Measurements from ENCODE around the gene RTN4R.

The RTN4R gene

DNA sequence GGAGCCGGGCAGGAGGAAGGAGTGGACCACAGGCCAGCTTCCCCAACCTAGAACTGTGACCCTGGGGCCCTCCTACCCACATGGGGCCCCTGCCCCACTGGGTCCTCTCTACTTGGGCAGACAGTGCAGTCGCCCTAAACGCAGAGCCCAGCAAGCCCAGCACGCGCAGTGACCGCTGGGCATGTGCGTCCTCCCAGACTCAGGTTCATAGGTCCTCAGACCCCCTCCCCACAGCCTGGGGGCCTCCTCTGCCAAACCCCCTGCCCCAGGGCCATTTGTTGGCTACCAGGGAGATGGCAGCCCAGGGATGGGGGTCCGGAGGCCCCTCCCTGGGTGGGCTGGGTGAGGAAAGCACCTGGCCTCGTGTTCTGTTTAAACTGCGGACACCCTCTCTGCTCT lies 23.9 kb downstream of the RTN4R start:
- H3K18ac ChIP-seq (ENCODE audit: low read depth in 1 of 2, low read length in 2 of 2), result peak overlapping the region in 1 of 2 experiments; percentile 21
- peak overlapping the region in 1 of 2 experiments; percentile 51 for H3K4ac ChIP-seq (ENCODE audit: low read depth in 1 of 2, low read length in 2 of 2)
- no peak overlapping the region for H2BK120ac ChIP-seq (ENCODE audit: low read depth, low read length)
- no peak overlapping the region for H3K9ac ChIP-seq (ENCODE audit: low read length)
- H4K8ac ChIP-seq (ENCODE audit: low read length), result peak overlapping the region; percentile 66
- peak overlapping the region; percentile 29 for H4K91ac ChIP-seq (ENCODE audit: low read length)
- H3K9me3 ChIP-seq (ENCODE audit: control insufficient read depth, low read length), result no peaks in the 10 kb centered on the region
- H2AK5ac ChIP-seq (ENCODE audit: low read length, severe bottlenecking), result peak overlapping the region; percentile 51
- DNase-seq, result no peak
- WGBS, result 81% methylated on average over 10 of the region's 10 CpGs
- H3K4me3 ChIP-seq (ENCODE audit: insufficient read depth in 1 of 2, low read depth in 1 of 2, low read length in 2 of 2), result no peak overlapping the region
- H3K14ac ChIP-seq (ENCODE audit: low read length in 2 of 2), result peak overlapping the region in 1 of 2 experiments; percentile 23
- H3K23ac ChIP-seq (ENCODE audit: low read length in 2 of 2), result no peak overlapping the region
- H3K4me2 ChIP-seq (ENCODE audit: low read length, poor library complexity, severe bottlenecking), result no peak overlapping the region
- no peak overlapping the region for H2BK5ac ChIP-seq (ENCODE audit: low read depth, low read length, poor library complexity, severe bottlenecking)
- H3K4me1 ChIP-seq (ENCODE audit: control insufficient read depth, insufficient read depth, low read depth, low read length), result peaks cover 61% of the 10 kb centered on the region
- H3K27ac ChIP-seq (ENCODE audit: low read length, poor library complexity, severe bottlenecking), result no peak overlapping the region
- H2BK15ac ChIP-seq (ENCODE audit: low read depth, poor library complexity, severe bottlenecking), result peak overlapping the region; percentile 71
- H2AFZ ChIP-seq (ENCODE audit: low read depth, low read length), result no peak overlapping the region
- peak overlapping the region; percentile 69 to 81 for H2BK12ac ChIP-seq (ENCODE audit: low read length in 2 of 2)
- H3K36me3 ChIP-seq (ENCODE audit: control insufficient read depth in 1 of 2, insufficient read depth in 2 of 2, low read depth in 1 of 2, low read length in 2 of 2), result peaks cover 0 to 12% of the 10 kb centered on the region in 2 experiments
- H3K79me1 ChIP-seq (replicated peaks; ENCODE audit: low read length, poor library complexity, severe bottlenecking), result no peaks in the 10 kb centered on the region
- H3K27me3 ChIP-seq (ENCODE audit: control insufficient read depth in 1 of 2, insufficient read depth in 1 of 2, low read length in 2 of 2), result peaks cover 0 to 16% of the 10 kb centered on the region in 2 experiments

DNA sequence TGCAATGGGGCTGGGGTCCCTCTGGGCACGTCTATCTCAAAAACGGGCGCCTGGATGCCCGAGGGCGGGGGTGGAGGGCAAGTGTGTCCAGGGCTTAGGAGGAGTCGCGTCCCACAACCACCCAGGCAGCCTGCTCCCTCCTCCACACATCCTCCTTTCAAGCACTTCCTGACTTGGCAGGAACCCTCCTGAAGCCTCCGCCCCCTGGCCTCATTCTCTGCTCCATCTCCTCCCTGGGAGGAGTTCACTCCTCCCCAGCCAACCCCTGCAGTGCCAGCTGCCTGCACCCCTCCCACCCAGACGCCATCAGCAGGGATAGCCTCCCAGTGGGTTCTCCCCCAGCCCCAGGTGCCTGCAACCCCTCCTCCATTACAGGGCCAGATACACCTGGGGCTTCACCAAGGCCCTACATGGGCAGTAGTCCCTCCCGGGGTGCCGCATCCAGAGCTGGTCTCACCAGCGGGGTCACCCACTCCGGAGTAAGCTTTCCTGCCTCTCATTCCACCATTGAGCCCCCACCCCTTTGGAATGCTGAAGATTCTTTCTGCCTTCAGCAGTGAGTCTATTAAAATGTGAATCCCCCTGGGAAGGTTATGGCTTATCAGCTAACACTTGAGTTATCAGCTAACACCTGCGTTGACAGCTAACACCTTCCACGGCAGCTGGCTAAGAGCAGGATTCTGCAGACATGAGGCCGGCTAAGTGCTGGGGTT lies 24.4 kb downstream of the RTN4R start:
- H3K4me1 ChIP-seq (ENCODE audit: control insufficient read depth, insufficient read depth, low read depth, low read length), result peaks cover 66% of the 10 kb centered on the region

DNA sequence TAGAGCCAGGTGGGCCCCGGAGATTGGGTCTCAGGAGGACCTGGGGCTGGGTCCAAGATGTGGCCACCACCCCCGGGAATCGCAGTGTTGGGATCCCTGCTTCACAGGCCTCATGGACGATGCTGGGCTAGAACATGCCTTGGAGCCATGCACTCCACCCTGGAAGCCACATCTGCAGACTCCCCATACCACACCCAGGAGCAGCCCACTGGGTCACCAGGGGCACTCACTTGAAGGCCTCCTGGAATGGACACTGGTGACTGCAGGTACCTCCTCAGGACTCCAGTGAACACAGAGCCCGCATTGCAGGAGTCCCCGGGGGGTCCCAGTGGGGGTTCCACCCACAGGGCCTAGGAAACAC lies 25.0 kb downstream of the RTN4R start:
- H3K14ac ChIP-seq (ENCODE audit: low read length in 2 of 2), result peak overlapping the region in 1 of 2 experiments; percentile 71
- no peak overlapping the region for H2BK120ac ChIP-seq (ENCODE audit: low read depth, low read length)
- peaks cover 0 to 11% of the 10 kb centered on the region in 2 experiments for H3K27me3 ChIP-seq (ENCODE audit: control insufficient read depth in 1 of 2, insufficient read depth in 1 of 2, low read length in 2 of 2)
- H2AFZ ChIP-seq (ENCODE audit: low read depth, low read length), result peak overlapping the region; percentile 18
- no peaks in the 10 kb centered on the region for H3K9me3 ChIP-seq (ENCODE audit: control insufficient read depth, low read length)
- peak overlapping the region; percentile 23 for H2AK5ac ChIP-seq (ENCODE audit: low read length, severe bottlenecking)
- no peak overlapping the region for H3K27ac ChIP-seq (ENCODE audit: low read length, poor library complexity, severe bottlenecking)
- H3K9ac ChIP-seq (ENCODE audit: low read length), result peak overlapping the region; percentile 51
- H3K23ac ChIP-seq (ENCODE audit: low read length in 2 of 2), result no peak overlapping the region
- WGBS, result 92% methylated on average over 5 of the region's 6 CpGs
- H3K79me1 ChIP-seq (replicated peaks; ENCODE audit: low read length, poor library complexity, severe bottlenecking), result no peaks in the 10 kb centered on the region
- no peak overlapping the region for H2BK15ac ChIP-seq (ENCODE audit: low read depth, poor library complexity, severe bottlenecking)
- peak overlapping the region; percentile 60 to 68 for H3K18ac ChIP-seq (ENCODE audit: low read depth in 1 of 2, low read length in 2 of 2)
- H3K36me3 ChIP-seq (ENCODE audit: control insufficient read depth in 1 of 2, insufficient read depth in 2 of 2, low read depth in 1 of 2, low read length in 2 of 2), result peaks cover 0 to 12% of the 10 kb centered on the region in 2 experiments
- DNase-seq, result no peak
- H4K91ac ChIP-seq (ENCODE audit: low read length), result peak overlapping the region; percentile 44
- peaks cover 68% of the 10 kb centered on the region for H3K4me1 ChIP-seq (ENCODE audit: control insufficient read depth, insufficient read depth, low read depth, low read length)
- no peak overlapping the region for H2BK5ac ChIP-seq (ENCODE audit: low read depth, low read length, poor library complexity, severe bottlenecking)
- H3K4ac ChIP-seq (ENCODE audit: low read depth in 1 of 2, low read length in 2 of 2), result peak overlapping the region; percentile 49 to 53
- H4K8ac ChIP-seq (ENCODE audit: low read length), result peak overlapping the region; percentile 80
- H3K4me2 ChIP-seq (ENCODE audit: low read length, poor library complexity, severe bottlenecking), result peak overlapping the region; percentile 44
- peak overlapping the region in 1 of 2 experiments; percentile 51 for H2BK12ac ChIP-seq (ENCODE audit: low read length in 2 of 2)
- peak overlapping the region in 1 of 2 experiments; percentile 61 for H3K4me3 ChIP-seq (ENCODE audit: insufficient read depth in 1 of 2, low read depth in 1 of 2, low read length in 2 of 2)

More for the DNA sequence above, 24.4 kb downstream of the RTN4R start:
- Histone ChIP-seq H3K27me3 (ENCODE audit: control insufficient read depth in 1 of 2, insufficient read depth in 1 of 2, low read length in 2 of 2) (peaks cover 0 to 16% of the 10 kb centered on the region in 2 experiments), H4K8ac (ENCODE audit: low read length) (peak overlapping the region; percentile 81), H3K14ac (ENCODE audit: low read length in 2 of 2) (peak overlapping the region in 1 of 2 experiments; percentile 23), H2BK12ac (ENCODE audit: low read length in 2 of 2) (peak overlapping the region in 1 of 2 experiments; percentile 7), H3K18ac (ENCODE audit: low read depth in 1 of 2, low read length in 2 of 2) (peak overlapping the region; percentile 60 to 68), H3K36me3 (ENCODE audit: control insufficient read depth in 1 of 2, insufficient read depth in 2 of 2, low read depth in 1 of 2, low read length in 2 of 2) (peaks cover 0 to 12% of the 10 kb centered on the region in 2 experiments), H3K23ac (ENCODE audit: low read length in 2 of 2) (no peak overlapping the region), H2BK5ac (ENCODE audit: low read depth, low read length, poor library complexity, severe bottlenecking) (no peak overlapping the region), H2BK120ac (ENCODE audit: low read depth, low read length) (no peak overlapping the region), H3K4ac (ENCODE audit: low read depth in 1 of 2, low read length in 2 of 2) (peak overlapping the region; percentile 49 to 53), H3K9me3 (ENCODE audit: control insufficient read depth, low read length) (no peaks in the 10 kb centered on the region), H3K79me1 (replicated peaks; ENCODE audit: low read length, poor library complexity, severe bottlenecking) (no peaks in the 10 kb centered on the region), H2AK5ac (ENCODE audit: low read length, severe bottlenecking) (no peak overlapping the region), H3K4me2 (ENCODE audit: low read length, poor library complexity, severe bottlenecking) (peak overlapping the region; percentile 44), H2AFZ (ENCODE audit: low read depth, low read length) (peak overlapping the region; percentile 11), H3K4me3 (ENCODE audit: insufficient read depth in 1 of 2, low read depth in 1 of 2, low read length in 2 of 2) (peak overlapping the region in 1 of 2 experiments; percentile 61), H4K91ac (ENCODE audit: low read length) (peak overlapping the region; percentile 67), H2BK15ac (ENCODE audit: low read depth, poor library complexity, severe bottlenecking) (peak overlapping the region; percentile 71), H3K27ac (ENCODE audit: low read length, poor library complexity, severe bottlenecking) (no peak overlapping the region), H3K9ac (ENCODE audit: low read length) (peak overlapping the region; percentile 51)
- peak; percentile 56 for DNase-seq
- 38% methylated on average over 13 of the region's 16 CpGs for WGBS

DNA sequence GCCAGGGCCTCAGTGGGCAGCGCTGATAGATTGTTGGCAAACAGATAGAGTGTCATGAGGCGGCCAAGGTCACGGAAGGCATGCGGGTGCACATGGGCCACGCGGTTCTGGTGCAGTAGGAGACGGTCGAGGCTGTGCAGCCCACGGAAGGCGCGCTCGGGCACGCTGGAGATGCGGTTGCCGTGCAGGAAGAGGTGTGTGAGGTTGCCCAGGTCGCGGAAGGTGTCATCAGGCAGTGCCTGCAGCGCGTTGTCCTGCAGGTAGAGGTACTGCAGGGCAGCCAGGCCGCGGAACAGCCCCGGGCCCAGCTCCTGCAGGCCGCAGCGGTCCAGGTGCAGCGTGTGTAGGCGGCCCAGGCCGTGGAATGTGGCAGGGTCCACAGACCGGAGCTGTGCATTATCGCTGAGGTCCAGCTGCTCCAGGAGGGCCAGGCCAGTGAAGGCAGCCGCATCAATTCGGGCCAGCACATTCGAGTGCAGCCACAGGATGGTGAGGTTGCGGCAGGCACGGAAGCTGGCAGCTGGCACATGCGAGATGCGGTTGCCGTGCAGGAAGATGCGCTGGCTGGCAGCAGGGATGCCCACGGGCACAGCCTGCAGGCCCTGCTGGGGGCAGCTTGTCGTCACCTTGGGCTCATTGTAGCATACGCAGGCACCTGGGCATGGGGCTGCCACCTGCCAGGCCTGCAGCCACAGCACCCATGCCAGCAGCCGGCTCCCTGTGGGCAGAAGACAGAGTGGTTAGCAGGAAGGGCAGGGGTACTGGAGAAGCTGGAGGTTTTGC lies 25.5 kb downstream of the RTN4R start:
- Histone ChIP-seq H2AK5ac (ENCODE audit: low read length, severe bottlenecking) (no peak overlapping the region), H2BK120ac (ENCODE audit: low read depth, low read length) (no peak overlapping the region), H3K79me1 (replicated peaks; ENCODE audit: low read length, poor library complexity, severe bottlenecking) (no peaks in the 10 kb centered on the region), H2BK15ac (ENCODE audit: low read depth, poor library complexity, severe bottlenecking) (no peak overlapping the region), H3K27ac (ENCODE audit: low read length, poor library complexity, severe bottlenecking) (no peak overlapping the region), H4K8ac (ENCODE audit: low read length) (peak overlapping the region; percentile 80), H3K4me1 (ENCODE audit: control insufficient read depth, insufficient read depth, low read depth, low read length) (peaks cover 66% of the 10 kb centered on the region), H3K23ac (ENCODE audit: low read length in 2 of 2) (peak overlapping the region in 1 of 2 experiments; percentile 62), H2BK5ac (ENCODE audit: low read depth, low read length, poor library complexity, severe bottlenecking) (no peak overlapping the region), H3K4ac (ENCODE audit: low read depth in 1 of 2, low read length in 2 of 2) (peak overlapping the region; percentile 49 to 53), H3K36me3 (ENCODE audit: control insufficient read depth in 1 of 2, insufficient read depth in 2 of 2, low read depth in 1 of 2, low read length in 2 of 2) (peaks cover 0 to 12% of the 10 kb centered on the region in 2 experiments), H3K9me3 (ENCODE audit: control insufficient read depth, low read length) (no peaks in the 10 kb centered on the region), H3K27me3 (ENCODE audit: control insufficient read depth in 1 of 2, insufficient read depth in 1 of 2, low read length in 2 of 2) (peaks cover 0 to 9% of the 10 kb centered on the region in 2 experiments), H3K4me3 (ENCODE audit: insufficient read depth in 1 of 2, low read depth in 1 of 2, low read length in 2 of 2) (no peak overlapping the region), H4K91ac (ENCODE audit: low read length) (peak overlapping the region; percentile 43), H3K18ac (ENCODE audit: low read depth in 1 of 2, low read length in 2 of 2) (peak overlapping the region in 1 of 2 experiments; percentile 68), H2AFZ (ENCODE audit: low read depth, low read length) (no peak overlapping the region), H3K4me2 (ENCODE audit: low read length, poor library complexity, severe bottlenecking) (no peak overlapping the region), H2BK12ac (ENCODE audit: low read length in 2 of 2) (peak overlapping the region in 1 of 2 experiments; percentile 51), H3K9ac (ENCODE audit: low read length) (no peak overlapping the region), H3K14ac (ENCODE audit: low read length in 2 of 2) (peak overlapping the region in 1 of 2 experiments; percentile 80)
- 96% methylated on average over 42 of the region's 42 CpGs for WGBS
- DNase-seq, result no peak

All from mesenchymal stem cell (in vitro differentiated cells and primary cell).